CD4-positive, alpha-beta T cell treated with Interleukin-4 for 4 hours (primary cell): ENCODE data around the gene TRIM49D1.
"Not testable (repeated sequence)": the region's sequence is repeated elsewhere in the genome, so short reads cannot be mapped to it uniquely, and the experiment has no call there.

ENCODE experiments used
- DNase-seq: peaks from one replicate; pipeline ENCODE4 v3.0.0-alpha.2; 2020

The TRIM49D1 gene

GRCh38 chr11:89922195-89922660 lies at the start of gene TRIM49D1:
TSS of gene TRIM49D1 (minus strand) at chr11:89922245. CDS start at chr11:89917710, 4,535 bp downstream.
- no peak for DNase-seq

GRCh38 chr11:89965737-89966136 lies 43.7 kb upstream of the TRIM49D1 start, which contains the start of gene TRIM64:
TSS of gene TRIM64 (plus strand) at chr11:89966037. CDS start at chr11:89968504, 2,467 bp downstream.
- not testable (repeated sequence) for DNase-seq

GRCh38 chr11:89960833-89961232 lies 38.8 kb upstream of the TRIM49D1 start:
- not testable (repeated sequence) for DNase-seq

GRCh38 chr11:89923764-89924163 lies 1.7 kb upstream of the TRIM49D1 start, which contains the start of gene TRIM49D2:
TSS of gene TRIM49D2 (plus strand) at chr11:89924064. CDS start at chr11:89926762, 2,698 bp downstream.
- not testable (repeated sequence) for DNase-seq

- DNase-seq = not testable (repeated sequence)
Measured at GRCh38 chr11:89900809-89901208, 21.2 kb downstream of the TRIM49D1 start.

- DNase-seq = not testable (repeated sequence)
Measured at GRCh38 chr11:89893245-89893644, 28.8 kb downstream of the TRIM49D1 start.

- not testable (repeated sequence) for DNase-seq
Measured at GRCh38 chr11:89877511-89877910, 44.5 kb downstream of the TRIM49D1 start.

- not testable (repeated sequence) for DNase-seq
Measured at GRCh38 chr11:89872588-89872987, 49.5 kb downstream of the TRIM49D1 start.

GRCh38 chr11:89865223-89865622 lies 56.8 kb downstream of the TRIM49D1 start:
- DNase-seq = not testable (repeated sequence)

- DNase-seq = not testable (repeated sequence)
Measured at GRCh38 chr11:89863906-89864704, 57.9 kb downstream of the TRIM49D1 start.
